Activated CD4-positive, alpha-beta T cell treated with anti-CD3 and anti-CD28 coated beads for 4 hours (primary cell): ENCODE results near the gene TXNDC2.
"Not testable (repeated sequence)": the region's sequence is repeated elsewhere in the genome, so short reads cannot be mapped to it uniquely, and the experiment has no call there.

ENCODE experiments used
- DNase-seq, 2 donors: peaks; one replicate each; pipeline ENCODE4 v3.0.0-alpha.2; 2020

The TXNDC2 gene

DNA sequence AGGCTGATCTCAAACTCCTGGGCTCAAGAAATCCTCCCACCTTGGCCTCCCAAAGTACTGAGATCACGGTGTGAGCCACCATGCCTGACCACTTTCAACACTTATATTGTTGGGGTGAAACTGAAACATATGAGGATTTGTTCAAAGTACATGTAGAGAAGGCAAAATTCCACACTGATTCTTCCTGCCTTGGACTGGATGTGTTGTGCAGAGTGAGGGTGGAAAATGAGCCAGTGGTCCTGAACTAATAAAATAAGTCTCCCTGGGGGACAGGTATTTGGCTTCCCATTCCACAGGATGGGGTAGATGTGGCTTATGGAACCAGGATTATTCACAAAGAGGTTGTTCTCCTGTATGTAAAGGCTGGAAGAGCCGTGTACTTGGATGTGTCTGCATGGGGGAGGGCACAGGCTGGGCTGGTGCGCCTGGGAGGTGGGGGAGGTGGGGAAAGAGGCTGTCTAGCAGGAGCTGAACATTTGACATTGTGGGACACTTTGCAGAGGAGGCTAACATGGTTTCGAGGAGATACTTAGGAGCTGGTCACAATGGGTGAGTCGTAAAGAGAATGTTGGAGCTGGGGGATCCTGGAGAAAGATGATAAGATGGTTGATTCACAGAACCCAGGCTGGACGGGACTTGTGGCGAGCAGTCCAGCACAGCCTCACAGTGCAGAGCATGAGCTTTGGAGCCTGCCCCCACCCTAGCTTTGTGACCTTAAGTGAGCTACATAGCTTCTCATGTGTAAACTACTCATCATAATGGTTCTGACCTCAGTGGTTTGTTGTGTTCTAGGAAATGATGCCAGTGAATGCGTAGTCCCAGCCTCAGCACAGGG, at the start of gene TXNDC2:
Gene TXNDC2, plus strand, starts transcription at position 804 of the 835 bp plus-strand sequence. CDS start 708 bp downstream, outside the sequence.
- no peak for DNase-seq

DNA sequence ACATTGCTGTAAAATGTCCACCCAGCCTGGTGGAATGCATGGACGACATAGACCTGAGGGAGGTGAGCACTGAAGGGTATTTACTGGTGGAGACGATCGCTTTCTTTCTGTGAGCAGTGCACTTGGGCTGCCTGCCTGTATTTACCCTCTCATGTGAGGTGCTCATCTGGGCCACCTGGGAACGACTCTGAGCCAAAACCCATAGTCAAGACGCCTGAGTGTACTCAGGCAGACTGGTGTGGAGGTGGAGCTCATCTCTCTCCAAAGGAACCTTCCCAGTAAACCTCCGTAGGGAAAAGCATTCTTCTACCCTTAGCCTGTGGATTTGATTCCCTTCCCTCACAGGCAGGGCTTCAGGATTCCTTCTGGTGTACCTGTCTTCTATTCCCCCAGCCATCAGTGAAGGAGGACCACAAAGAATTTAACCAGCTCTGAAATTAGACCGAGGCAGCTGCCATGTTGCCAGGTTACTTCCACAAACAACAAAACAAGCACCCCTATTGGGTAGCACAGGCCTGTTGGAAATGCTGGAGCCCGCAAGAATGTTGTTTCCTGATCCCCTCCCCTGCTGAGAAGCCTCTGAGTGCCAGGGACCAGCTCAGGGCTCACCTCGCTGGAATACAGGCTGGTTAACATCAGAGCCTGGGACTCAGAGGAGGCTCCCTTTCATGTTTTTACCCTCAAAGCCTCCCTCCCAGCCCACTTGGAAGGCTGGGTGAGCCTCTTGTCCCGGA, 47.5 kb upstream of the TXNDC2 start:
- DNase-seq: no peak

DNA sequence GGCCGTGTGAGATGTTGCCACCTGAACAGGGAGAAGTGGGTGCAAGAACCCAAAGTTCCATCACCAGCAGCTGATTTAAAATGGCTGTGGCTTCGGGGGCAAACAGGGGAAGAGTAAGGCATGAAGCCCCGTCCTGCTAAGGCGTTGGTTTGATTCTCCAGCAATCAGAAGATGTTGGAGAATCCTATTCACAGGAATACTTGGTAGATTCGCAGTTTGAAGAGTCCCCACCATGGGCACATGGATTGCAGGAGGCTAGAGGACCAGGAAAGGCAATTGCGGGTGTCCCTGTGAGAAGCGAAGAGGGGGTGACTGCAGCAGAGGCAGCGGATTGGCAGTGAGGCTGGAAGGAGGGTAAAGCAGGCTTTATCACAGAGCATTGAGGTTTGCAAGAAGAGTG, 46.6 kb upstream of the TXNDC2 start:
- no peak for DNase-seq

DNA sequence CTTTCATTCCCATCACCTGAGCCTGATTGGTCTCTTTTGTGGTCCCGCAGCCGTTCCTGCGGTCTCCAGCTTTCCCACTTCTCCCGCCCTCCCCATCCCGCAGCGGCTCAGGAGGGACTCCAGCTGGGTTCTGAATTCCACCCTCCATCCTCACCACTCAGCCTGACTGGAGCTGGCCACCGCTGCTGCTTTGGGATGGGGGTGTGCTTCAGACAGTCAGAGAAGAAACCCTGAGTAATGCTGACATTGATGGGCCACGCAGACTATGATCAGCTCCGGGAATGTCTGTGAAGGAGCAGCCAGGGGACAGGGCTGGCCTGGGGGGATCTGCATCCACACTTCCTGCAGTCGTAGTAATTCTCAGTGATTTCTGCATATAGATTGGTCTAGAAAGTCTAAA, 45.9 kb upstream of the TXNDC2 start:
- no peak for DNase-seq

DNA sequence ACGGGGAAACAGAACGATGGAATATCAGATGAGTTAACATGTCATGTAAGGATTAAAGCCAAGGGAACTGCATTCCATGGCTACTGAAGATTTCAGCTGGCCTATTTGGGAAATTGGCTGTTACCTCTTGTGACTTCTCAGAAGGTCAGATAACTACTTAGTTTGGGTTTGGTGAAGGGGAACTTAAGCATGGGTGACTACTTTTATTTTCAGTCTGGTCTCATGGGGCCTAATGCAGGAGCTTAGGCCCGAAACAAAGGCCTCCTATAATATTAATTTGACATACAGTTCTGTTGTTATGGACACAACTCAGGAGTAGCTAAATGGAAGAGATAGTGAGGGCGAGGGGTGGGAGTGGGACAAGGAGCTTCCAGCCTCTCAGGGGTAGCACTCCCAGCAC, 44.0 kb upstream of the TXNDC2 start:
- DNase-seq: no peak

DNA sequence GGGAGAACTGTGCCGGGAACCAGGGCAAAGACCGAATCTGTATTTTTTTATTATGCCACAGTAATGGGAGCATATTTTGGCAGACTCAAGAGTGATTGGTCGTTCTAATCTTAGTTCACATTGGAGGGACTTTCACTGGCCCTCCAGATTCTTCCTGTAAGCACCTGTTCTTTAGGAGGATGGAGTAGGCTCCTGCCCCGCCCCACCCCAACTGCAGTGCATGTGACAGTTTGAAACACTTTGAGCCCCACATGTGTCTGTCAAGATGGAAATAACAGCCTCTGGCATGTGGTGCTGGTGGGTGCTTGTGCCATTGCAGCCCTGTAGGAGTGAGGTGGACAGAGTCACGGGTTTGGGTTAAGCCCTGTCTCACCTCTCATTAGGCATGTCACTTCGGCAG, 43.3 kb upstream of the TXNDC2 start:
- DNase-seq: no peak

DNA sequence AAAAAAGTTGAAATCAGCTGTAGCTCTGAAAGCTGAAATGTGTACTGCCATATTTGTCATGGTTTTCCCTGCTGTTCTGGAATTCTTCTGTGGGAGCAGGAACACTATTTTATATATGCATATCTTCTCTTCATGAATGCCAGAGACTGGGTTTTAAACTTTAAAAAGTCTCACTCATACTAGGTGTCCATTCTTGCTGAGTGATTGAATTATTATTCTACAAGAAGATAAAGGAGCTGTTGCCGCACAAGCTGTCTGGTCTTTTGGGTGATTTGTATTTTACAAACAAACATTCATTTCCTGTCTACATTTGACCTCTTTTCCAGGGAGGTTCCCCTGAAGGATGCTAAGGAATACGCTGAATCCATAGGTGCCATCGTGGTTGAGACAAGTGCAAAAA, 40.5 kb upstream of the TXNDC2 start:
- DNase-seq: no peak

DNA sequence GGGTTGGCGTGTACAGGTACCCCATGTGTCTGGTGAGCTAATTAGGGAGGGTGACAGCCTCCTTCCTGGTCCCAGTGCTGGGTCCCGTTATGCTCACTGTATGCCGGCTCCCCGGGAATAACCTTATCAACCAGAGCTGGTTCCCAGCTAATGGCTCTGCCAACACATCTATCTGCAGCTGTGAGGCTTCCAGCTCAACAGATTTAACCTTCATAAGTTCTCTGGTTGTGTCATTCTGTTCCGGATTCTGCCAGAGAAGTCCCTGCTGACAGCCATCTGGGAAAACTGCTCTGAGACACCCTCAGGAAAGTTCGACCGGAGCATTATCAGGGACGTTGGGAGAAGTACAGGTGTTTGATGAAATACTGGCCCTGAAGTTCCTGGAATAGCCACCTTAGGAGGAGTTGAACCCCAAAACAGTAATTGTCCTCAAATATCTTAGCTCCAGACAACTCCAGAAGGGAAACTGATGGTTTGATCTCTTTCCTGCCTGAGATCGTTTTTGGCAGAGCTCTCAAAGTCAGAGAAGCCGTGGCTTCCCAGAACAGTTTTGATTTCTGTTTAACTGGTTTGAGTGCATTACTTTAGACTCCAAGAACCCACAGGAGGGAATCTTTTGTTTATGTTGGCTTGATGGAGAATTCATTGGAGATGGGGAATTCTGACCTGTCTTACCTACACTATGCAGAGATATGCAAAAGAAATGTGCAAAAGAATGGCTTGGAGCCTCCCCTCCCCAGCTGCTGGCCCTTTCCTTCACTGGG, 39.4 kb upstream of the TXNDC2 start:
- DNase-seq: no peak

DNA sequence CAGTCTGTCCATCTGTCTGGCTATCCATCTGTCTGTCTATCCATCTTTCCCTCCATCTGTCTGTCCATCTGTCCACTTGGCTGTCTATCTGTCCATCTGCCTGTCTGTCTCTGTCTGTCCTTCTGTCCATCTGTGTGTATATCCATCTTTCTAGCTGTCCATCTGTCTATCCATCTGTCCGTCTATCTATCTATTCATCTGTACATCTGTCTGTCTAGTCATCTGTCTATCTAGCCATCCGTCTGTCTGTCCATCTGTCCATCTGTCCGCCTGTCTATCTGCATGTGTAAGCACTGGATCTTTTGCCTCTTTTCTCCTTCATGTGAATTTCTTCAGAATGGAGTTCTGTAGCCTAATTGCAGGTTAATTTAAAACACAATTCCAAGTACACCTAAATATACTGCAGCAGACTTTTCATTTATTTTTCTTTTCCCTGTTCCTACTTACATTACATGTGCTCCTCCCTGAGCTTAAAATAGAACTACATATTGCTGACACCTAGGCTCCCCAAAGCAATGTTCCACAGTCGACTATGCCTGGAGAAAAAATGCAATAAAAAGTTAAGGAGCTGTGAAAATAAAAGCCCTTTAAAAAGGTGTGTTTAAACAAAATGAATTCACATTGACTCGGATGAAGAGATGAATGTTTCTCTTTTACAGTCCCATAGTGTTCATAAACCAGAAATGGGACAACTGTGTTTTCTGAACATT, 37.4 kb upstream of the TXNDC2 start:
- DNase-seq: no peak

DNA sequence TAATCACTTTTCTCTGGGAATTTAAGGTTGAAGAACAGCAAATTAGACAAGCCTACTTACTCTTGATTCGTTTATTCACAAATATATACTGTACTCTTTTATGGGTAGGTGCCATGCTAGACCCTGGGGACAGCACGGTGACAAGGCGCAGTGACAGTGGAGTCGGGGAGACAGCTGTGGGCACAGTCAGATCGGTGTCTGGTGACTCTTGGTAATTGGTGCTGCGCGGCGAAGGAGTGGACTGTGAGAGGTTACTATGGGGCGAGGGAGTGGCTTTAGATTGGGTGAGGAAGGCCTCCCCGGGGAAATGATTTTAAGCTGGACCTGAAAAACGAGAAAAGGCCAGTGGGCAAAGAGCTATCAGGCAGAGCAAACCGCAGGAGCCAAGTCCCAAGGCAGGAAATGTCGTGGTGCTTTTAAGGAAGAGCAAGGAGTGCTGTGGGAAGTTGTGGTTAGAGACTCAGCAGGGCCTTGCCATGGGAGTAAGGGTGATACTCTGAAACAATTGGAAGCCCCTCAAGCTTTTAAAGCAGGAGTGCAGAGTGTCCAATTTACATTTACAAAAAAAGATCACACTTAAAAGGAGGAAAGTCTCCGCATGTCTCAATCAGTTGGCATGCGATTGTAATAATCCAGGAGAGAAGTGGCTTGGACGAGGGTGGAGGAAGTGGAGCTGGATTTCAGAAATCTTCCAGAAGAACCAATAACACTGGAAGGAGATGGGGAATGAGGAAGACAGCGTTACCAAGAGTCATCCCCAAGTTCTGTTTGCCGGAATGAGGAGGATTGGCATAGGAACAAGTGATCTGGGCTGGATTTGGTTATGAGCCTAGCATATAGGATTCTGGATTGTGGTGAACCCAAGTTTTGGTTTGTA, 36.1 kb upstream of the TXNDC2 start:
- DNase-seq: no peak

DNA sequence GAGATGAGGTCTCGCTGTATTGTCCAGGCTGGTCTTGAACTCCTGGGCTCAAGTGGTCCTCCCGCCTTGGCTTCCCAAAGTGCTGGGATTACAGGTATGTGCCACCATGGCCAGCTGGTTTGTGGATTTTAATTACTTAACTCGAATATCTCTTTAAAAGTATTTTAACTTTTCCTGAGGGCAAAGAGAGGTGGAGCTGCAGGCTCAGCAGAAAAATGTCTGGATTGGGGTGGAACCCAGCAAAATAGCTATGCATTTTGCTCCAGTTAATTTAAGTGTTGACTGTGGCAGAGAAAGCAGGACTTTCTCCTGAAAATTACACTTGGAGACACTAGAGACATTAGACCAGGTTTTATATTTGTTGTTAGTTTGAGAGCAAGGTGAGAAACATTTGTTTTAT, 35.5 kb upstream of the TXNDC2 start:
- DNase-seq: no peak

DNA sequence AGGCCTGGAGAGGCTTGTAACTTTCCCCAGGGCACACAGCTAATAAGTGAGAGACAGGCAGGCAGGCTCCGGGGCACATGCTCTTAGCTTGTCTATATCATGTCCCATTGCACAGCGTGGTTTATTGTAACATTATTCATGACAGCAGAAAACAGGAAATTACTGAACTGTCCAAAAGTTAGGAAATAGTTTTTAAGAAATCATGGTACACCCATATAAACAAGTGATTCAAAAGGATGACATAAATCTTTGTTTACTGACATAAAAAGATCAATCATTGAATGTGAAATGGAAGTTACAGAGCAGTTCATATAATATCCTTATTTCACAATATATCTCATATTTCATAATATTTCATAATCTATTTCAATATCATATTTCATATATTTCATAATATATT, 34.3 kb upstream of the TXNDC2 start:
- no peak for DNase-seq

DNA sequence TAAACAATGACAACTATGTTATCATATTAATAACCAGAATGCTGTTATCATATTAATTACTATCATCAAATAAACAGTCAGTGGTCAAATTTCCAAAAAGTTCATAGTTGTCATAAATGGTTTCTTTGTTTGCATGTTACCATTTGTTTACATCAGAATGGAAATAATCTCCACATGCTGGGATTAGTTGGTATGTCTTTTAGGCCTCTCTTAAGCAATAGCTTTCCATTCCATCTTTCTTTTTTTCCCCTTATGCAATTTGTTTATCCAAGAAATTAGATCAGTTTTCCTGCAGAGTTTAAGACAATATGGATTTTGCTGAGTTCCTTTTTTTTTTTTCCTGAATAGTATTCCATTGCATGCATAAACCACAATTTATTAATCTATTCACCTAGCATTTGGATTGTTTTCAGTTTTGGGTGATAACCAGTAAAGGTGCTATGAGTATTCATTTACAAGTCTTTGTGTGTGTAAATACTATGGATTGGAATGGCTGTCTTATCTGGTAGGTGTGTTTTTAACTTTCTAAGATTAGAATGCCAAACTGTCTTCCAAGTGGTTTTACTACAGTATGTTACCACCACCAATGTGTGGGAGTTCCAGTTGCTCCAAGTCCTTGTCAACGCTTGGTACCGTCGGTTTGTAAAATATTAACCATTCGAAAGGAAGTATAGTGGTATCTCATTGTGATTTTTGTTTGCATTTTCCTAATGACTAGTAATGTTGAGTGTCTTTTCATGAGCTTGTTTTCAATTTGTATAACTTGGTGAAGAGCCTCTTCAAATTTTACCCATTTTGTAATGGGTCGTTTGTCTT, 33.3 kb upstream of the TXNDC2 start:
- DNase-seq: no peak

DNA sequence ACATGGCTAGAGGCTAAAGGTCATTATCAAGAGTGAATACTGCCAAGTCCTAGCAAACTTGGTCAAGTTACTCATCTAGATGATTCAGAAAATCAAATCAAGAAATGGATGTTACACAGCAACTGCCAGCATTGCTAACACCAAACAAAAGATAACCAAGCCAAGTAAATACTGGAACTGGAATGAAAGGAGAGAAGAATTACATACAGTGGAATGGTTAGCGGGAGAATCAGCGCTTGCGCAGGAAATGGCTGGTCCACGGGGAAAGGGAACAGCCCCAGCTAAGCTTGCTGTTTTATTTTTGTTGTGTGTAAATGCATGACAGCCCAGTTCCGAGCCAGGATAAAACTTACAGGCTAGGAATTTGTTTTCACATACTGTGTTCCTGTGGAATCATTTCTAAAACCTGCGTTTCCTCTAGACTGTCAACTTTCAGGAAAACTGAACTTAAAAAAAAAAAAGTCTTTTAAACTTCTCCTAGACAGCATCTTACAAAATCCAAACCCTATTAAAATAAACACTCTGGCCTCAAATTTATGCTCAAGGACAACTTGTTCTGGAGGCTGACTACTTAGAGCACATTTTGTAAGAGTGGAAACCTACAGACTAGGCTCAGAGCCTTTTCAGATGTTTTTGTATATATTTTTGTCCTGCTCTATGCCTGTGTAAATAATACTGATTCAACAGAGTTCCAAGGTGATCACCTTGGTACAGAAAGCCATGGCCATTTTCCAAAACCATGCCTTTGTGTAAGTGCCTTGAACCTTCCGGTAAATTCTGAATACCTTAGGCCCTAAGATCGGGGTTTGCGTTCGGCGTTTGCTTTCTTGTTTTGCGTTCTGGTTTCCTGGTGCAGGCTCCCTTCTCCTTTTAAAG, 30.7 kb upstream of the TXNDC2 start:
- DNase-seq: no peak

DNA sequence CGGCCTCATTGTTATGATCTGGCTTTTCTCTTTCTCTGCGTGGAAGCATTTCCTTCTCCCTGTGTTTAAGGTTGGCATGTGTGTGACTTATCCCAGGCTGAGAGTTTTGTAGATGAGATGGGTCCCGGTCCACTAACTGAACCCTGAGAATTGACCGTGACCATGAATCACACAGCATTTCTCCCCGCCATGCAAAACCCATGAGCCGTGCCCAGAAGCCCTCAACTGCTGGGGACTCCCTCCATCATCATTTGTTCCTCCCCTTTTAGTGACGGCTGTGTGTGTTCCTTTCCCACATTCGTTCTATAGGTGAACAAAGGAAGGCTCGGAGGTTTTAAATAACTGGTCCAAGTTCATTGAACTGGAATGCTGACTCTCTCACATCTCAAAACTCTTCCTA, 30.1 kb upstream of the TXNDC2 start:
- DNase-seq: no peak

DNA sequence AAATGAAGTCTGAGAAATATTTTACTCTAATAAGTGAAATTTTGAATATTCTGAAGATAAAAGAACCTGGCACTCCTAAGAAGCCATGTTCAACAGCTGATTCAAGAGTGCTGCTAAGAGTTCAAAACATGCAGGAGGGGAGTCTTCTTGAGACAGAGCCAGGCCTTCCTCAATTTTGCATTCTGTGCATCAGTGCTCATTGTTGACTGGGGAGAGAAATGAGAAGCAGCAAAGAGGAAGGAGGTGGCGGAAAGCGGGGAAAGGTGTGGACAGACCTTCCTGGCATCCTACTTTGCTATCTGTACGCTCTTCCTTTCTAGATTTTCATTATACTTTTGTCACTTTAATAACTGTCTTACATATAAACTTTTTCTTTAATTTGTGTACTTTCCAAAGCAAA, 29.7 kb upstream of the TXNDC2 start:
- no peak for DNase-seq

DNA sequence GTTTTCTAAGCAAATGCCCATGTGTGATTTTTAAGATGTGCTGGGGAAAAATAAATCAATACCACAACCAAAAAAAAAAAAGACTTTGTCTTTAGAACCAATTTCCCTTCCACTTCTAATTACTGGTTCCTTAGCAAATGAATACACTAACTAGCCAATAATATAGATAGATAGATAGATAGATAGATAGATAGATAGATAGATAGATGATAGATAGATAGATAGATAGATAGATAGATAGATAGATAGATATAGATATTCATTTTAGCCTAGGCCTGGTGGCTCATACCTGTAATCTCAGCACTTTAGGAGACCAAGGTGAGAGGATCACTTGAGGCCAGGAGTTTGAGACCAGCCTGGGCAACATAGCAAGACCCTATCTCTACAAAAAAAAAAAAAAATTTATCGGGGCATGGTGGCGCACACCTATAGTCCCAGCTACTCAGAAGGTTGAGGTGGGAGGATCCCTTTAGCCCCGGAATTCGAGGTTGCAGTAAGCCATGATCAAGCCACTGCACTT, 28.2 kb upstream of the TXNDC2 start:
- DNase-seq: not testable (repeated sequence)

DNA sequence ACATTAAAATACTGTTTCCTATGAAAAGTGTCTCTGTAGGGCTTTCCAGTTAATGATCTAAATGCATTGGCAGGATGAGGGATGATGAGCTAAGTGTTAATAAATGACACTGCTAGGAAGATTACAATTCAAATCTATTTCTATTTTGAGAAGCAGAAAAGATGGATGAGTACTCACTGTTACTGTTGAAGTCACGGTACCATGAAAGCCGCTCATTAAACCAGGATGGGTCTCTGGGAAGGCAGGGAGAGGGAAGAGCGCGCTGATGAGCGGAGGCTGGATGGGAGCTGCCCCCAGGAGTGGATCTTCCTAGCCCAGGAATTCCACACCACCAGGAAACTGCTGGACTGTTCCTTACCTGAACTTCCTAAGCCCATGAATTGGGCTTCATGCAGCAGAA, 27.1 kb upstream of the TXNDC2 start:
- DNase-seq: no peak

DNA sequence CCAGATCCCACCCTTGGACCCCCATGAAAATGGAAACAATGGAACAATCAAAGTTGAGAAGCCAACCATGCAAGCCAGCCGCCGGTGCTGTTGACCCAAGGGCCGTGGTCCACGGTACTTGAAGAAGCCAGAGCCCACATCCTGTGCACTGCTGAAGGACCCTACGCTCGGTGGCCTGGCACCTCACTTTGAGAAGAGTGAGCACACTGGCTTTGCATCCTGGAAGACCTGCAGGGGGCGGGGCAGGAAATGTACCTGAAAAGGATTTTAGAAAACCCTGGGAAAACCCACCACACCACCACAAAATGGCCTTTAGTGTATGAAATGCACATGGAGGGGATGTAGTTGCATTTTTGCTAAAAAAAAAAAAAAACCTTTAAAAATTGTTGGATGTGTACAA, 26.5 kb upstream of the TXNDC2 start:
- DNase-seq: no peak

DNA sequence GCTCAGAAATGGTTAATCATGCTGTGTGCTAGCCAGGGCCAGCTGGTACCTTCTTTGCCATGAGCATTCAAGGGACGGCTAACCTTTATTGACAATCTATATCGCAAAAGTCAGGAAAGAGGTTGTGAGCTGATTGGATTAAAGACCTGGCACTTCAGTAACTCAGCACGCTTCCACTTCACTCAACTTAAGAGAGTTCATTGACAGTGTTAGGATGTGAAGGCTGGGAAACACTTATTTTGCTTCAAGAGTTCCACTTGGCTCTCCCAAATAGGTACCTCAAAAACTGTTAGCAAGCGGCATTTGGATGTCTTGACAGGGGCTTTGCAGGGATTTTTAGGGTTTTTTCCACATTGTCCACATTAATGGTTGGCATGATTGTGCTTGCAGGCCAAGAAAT, 25.1 kb upstream of the TXNDC2 start:
- DNase-seq: no peak
